ENCODE results near the gene CHRNA4. TPM values are rescaled to one million over a fixed set of nuclear protein-coding genes. Genes with fewer than 3 reads are reported as not detected.

The CHRNA4 gene
- total RNA-seq, 4 donors from 2014 or later: 0.13 TPM; not detected in 3

DNA sequence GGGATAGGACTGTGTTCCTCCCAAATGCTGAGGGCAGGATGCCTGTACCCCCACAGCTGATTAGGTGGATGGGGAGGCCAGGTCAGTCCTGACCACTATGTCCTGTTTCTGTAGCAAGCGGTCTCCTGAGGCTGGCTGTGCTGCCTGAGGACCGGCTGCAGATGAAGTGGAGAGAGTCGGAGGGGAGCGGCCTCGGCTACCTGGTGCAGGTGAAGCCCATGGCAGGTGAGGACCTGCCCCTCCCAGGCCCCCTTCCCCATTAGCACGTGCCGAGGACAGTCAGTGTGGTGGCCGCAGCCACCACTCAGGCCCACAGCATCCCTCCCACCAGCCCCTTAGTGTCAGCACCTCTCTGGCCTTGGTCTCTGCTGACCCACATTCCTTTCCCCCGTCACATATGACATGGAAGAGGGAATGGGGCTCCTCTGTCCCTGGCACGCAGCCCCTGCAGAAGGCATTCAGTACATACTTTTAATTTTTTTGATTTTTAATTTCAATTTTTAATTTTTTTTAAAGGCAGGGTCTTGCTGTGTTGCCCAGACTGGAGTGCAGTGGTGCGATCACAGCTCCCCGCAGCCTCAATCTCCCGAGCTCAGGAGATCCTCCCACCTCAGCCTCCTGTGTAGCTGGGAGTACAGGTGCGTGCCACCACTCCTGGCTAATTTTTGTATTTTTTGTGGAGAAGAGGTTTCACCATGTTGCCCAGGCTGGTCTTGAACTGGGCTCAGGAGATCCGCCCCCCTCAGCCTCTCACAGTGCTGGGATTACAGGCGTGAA lies 63.2 kb downstream of the CHRNA4 start:
- intact Hi-C loops (cut with DNase I; ENCODE audit: low total_unique reads): no loop called here
- DNase-seq (ENCODE audit: low spot score in 2 of 2): no peak
- no peak overlapping the region for H3K4me3 ChIP-seq (ENCODE audit: low read depth, poor library complexity, severe bottlenecking)
- 74 to 85% methylated on average over 12 to 16 of the region's 16 CpGs for WGBS, 2 donors
- TF ChIP-seq, protein P1, sequence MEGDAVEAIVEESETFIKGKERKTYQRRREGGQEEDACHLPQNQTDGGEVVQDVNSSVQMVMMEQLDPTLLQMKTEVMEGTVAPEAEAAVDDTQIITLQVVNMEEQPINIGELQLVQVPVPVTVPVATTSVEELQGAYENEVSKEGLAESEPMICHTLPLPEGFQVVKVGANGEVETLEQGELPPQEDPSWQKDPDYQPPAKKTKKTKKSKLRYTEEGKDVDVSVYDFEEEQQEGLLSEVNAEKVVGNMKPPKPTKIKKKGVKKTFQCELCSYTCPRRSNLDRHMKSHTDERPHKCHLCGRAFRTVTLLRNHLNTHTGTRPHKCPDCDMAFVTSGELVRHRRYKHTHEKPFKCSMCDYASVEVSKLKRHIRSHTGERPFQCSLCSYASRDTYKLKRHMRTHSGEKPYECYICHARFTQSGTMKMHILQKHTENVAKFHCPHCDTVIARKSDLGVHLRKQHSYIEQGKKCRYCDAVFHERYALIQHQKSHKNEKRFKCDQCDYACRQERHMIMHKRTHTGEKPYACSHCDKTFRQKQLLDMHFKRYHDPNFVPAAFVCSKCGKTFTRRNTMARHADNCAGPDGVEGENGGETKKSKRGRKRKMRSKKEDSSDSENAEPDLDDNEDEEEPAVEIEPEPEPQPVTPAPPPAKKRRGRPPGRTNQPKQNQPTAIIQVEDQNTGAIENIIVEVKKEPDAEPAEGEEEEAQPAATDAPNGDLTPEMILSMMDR (IDR thresholded peaks at IDR 0.05): no peak
- no peak for TF ChIP-seq POLR2A (IDR thresholded peaks at IDR 0.05)

DNA sequence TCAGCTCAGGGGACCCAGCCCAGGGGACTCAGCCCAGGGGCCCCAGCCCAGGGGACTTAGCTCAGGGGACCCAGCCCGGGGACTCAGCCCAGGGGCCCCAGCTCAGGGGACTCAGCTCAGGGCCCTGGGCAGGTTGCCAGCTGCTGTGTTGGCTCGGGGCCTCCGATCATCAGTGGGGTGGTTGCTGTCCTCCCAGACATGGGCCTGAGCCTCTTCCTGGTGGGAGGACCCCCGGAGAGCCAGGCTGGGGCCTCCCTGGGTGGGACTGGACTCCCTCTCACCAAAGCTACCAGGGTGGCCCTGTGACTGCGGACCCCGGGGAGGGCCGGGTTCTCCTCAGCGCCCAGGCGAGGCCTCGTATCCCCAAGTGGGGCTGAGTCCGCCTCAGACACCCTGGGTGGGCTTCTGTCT lies 63.8 kb downstream of the CHRNA4 start:
- TF ChIP-seq, protein P1 (IDR thresholded peaks at IDR 0.05): no peak
- TF ChIP-seq POLR2A (IDR thresholded peaks at IDR 0.05): no peak
- 57 to 79% methylated on average over 7 to 9 of the region's 11 CpGs for WGBS, 2 donors
- no peak for DNase-seq (ENCODE audit: low spot score in 2 of 2)
- no peak overlapping the region for H3K4me3 ChIP-seq (ENCODE audit: low read depth, poor library complexity, severe bottlenecking)
- intact Hi-C loops (cut with DNase I; ENCODE audit: low total_unique reads): no loop called here

DNA sequence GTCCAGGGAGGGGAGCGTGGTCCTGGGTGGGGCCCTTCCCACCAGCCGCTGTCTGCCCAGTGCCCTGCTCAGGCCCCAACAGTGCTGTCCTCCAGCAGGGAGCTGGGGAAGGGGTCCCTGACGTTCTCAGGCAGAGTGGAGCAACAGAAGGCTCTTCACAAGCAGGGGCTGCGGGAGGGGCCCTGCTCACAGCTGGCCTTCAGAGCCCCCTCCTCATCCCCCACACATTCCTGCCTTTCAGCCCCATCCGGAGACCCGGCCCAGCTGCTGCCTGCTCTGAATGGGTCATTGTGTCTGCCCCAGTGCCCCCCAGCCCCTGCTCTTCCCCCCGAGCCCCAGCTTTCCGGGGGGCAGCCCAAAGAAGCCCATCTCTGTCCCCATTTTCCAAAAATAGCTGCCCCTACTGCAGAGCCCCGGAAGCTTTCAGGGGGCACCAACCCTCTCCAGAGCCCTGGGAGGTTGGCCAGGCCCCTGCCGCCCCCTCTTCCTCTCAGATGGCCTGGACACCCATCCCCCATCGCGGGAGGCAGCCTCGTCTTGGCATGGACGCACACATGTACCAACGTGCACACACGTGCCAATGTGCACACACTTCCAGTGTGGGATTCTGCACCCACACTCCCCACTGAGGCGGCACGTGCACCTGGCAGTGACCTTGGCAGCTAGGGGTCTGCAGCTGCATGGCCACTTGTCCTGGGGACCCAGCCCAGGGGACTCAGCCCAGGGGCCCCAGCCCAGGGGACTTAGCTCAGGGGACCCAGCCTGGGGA lies 64.4 kb downstream of the CHRNA4 start:
- no peak for DNase-seq (ENCODE audit: low spot score in 2 of 2)
- intact Hi-C loops (cut with DNase I; ENCODE audit: low total_unique reads): no loop called here
- no peak overlapping the region for H3K4me3 ChIP-seq (ENCODE audit: low read depth, poor library complexity, severe bottlenecking)
- TF ChIP-seq, protein P1 (IDR thresholded peaks at IDR 0.05): no peak
- 29 to 30% methylated on average over 14 to 18 of the region's 18 CpGs for WGBS, 2 donors

DNA sequence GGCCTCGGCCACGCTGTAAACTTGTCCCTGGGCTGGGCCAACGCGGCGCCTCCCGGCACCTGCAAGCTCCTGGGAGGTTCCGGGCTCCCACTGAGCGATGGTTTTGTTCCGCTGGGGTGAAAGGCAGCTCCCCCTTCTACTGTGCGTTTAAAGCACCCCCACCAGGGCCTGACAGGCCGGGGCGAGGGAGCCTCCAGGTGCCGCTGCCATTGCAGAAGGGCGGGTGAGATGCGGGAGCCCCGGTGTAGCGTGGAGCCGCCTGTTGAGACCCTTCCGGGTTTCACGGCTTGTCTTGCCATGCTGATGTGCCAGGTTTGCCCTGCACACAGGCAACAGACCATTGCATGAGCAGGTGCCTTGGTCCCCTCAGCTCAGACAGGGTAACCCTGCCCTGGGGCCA lies 65.3 kb downstream of the CHRNA4 start:
- WGBS, 2 donors: 23 to 27% methylated on average over 6 to 20 of the region's 20 CpGs
- intact Hi-C loops (cut with DNase I; ENCODE audit: low total_unique reads): no loop called here
- TF ChIP-seq POLR2A (IDR thresholded peaks at IDR 0.05): no peak
- TF ChIP-seq, protein P1 (IDR thresholded peaks at IDR 0.05): no peak
- DNase-seq (ENCODE audit: low spot score in 2 of 2): no peak
- no peak overlapping the region for H3K4me3 ChIP-seq (ENCODE audit: low read depth, poor library complexity, severe bottlenecking)

DNA sequence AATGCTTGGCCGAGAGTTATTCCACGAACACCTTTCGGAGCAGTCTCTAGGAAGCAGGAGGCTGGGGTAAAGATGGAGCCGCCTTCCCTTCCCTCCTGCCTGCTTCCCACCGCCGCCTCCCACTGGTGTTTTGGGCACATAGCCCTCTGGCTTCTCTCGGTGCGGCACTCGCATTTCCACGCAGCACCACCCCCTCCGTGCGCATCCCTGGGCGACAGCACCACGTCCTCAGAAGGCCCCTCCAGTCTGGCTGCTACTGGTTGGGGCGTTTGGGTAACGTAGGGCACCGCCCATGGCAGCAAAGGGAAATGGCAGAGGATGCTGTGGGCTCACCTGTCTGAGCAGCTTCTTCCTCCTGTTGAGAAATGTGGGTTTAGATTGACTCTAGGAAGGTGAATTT lies 65.7 kb downstream of the CHRNA4 start:
- no peak for TF ChIP-seq POLR2A (IDR thresholded peaks at IDR 0.05)
- TF ChIP-seq, protein P1 (IDR thresholded peaks at IDR 0.05): no peak
- no peak overlapping the region for H3K4me3 ChIP-seq (ENCODE audit: low read depth, poor library complexity, severe bottlenecking)
- DNase-seq (ENCODE audit: low spot score in 2 of 2): no peak
- intact Hi-C loops (cut with DNase I; ENCODE audit: low total_unique reads): no loop called here
- 24 to 27% methylated on average over 14 to 17 of the region's 17 CpGs for WGBS, 2 donors
